Smooth muscle cell (in vitro differentiated cells): ENCODE results near the gene SEPTIN5. TPM values are rescaled to one million over a fixed set of nuclear protein-coding genes. Genes with fewer than 3 reads are reported as not detected.
A peak's percentile ranks its signal among the peaks of the same experiment; 100 is the strongest.

Experiments
- DNase-seq: peaks from one replicate; lab custom pipeline; 2025; ENCODE audit not compliant: unreplicated experiment; lab: John Stamatoyannopoulos, UW
- H2AFZ ChIP-seq: fragments of 200-600 bp; sonication (generic); 2 replicates; pipeline ENCODE4 v1.6.0; 2016; ENCODE audit warnings: antibody characterized with exemption, low read depth, mild to moderate bottlenecking
- H3F3A ChIP-seq: fragments of 200-600 bp; sonication (generic); 2 replicates; pipeline ENCODE4 v1.6.0; 2017; ENCODE audit warnings: antibody characterized with exemption, low read depth
- H3K27ac ChIP-seq: fragments of 200-600 bp; sonication (generic); 2 replicates; pipeline ENCODE4 v1.5.1; 2016; ENCODE audit warnings: low read depth, mild to moderate bottlenecking
- H3K27me3 ChIP-seq: fragments of 200-600 bp; sonication (generic); 2 replicates; pipeline ENCODE4 v1.6.1; 2016; ENCODE audit warnings: low read depth, mild to moderate bottlenecking
- H3K36me3 ChIP-seq: fragments of 200-600 bp; sonication (generic); 2 replicates; pipeline ENCODE4 v1.5.1; 2016; ENCODE audit warnings: low read depth
- H3K4me1 ChIP-seq: fragments of 200-600 bp; sonication (generic); 2 replicates; pipeline ENCODE4 v1.5.1; 2016; ENCODE audit warnings: low read depth
- H3K4me2 ChIP-seq: fragments of 200-600 bp; sonication (generic); 2 replicates; pipeline ENCODE4 v1.6.0; 2016; ENCODE audit warnings: mild to moderate bottlenecking
- H3K4me3 ChIP-seq: fragments of 200-600 bp; sonication (generic); 2 replicates; pipeline ENCODE4 v1.5.1; 2016; ENCODE audit warnings: mild to moderate bottlenecking
- H3K79me2 ChIP-seq: fragments of 200-600 bp; sonication (generic); 2 replicates; pipeline ENCODE4 v1.6.0; 2016; ENCODE audit warnings: low read depth, mild to moderate bottlenecking
- H3K9ac ChIP-seq: fragments of 200-600 bp; sonication (generic); 2 replicates; pipeline ENCODE4 v1.6.0; 2016; ENCODE audit warnings: low read depth
- H3K9me3 ChIP-seq: fragments of 200-600 bp; sonication (generic); replicated peaks from 2 replicates; pipeline ENCODE4 v1.5.1; 2016; ENCODE audit warnings: low read depth
- H4K20me1 ChIP-seq: fragments of 200-600 bp; sonication (generic); 2 replicates; pipeline ENCODE4 v1.6.0; 2016; ENCODE audit warnings: low read depth
- WGBS: methylation state at CpG from one replicate; pipeline ENCODE4 v1.1.7; 2016; ENCODE audit warnings: low lambda C conversion rate; 5-methylcytosine and 5-hydroxymethylcytosine counted together
- polyA plus RNA-seq: library from polyadenylated mRNA; unstranded; fragments of >200 nt; fragmentation: Nextera tagmentation; extraction: Ambion mirVana; gene quantifications from 2 replicates; pipeline ENCODE4 v1.2.1, GENCODE V29; 2016
- total RNA-seq: library from RNA; depleted of rRNA; stranded (reverse); fragments of >200 nt; gene quantifications from 2 replicates; pipeline ENCODE4 v1.2.3, GENCODE V29; 2014
- TF ChIP-seq, protein P1 (sequence below): fragments of 200-600 bp; sonication (generic); IDR thresholded peaks from 2 replicates; pipeline ENCODE4 v1.5.1; 2017; ENCODE audit warnings: borderline replicate concordance, mild to moderate bottlenecking, antibody characterized with exemption; ENCODE audit not compliant: insufficient read depth, poor library complexity, severe bottlenecking

SEPTIN5 gene
- total and polyA plus RNA-seq, 2 experiments from 2014 or later = 26.6 to 64.1 TPM

DNA sequence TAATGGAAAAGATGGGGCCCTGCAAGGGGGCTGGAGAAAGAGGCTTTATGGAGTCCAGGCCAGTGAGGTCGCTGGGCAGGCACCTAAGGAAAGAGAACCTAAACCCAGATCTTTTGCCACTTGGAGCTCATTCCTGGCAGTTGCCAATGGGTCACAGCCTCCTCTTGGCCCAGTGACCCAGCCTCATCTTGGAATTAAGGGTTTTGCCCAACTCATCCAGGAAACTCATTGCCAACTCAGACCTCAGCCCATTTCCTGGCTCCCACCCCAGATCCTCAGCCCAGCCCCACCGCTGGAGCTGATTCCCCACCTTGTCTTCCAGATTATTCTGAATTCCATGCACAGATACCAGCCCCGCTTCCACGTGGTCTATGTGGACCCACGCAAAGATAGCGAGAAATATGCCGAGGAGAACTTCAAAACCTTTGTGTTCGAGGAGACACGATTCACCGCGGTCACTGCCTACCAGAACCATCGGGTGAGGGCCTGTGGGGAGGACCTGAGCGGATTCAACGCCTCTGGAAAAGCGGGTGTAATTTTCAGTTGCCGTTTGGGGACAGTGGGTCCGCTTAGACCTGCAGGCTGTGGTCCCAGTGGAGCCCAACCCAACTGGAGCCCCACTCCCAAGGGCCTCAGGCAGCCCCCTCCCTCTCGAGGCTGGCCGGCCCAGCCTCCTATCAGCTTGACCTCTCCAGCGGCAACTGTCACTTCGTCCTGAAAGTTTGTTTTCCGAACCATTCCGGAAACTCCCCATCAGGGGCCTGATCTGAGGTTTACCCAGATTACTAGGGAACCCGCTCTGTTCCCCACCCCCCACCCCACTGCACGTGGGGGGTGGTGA lies 50.6 kb downstream of the SEPTIN5 start:
- Histone ChIP-seq H3K79me2 (no peaks in the 10 kb centered on the region), H3K27me3 (peaks cover 93% of the 10 kb centered on the region), H3K4me2 (peak overlapping the region; percentile 79), H2AFZ (no peak overlapping the region), H4K20me1 (no peaks in the 10 kb centered on the region), H3K4me1 (peaks cover 6% of the 10 kb centered on the region), H3K4me3 (no peak overlapping the region), H3F3A (no peaks in the 10 kb centered on the region), H3K9me3 (no peaks in the 10 kb centered on the region), H3K27ac (no peak overlapping the region), H3K36me3 (no peaks in the 10 kb centered on the region), H3K9ac (no peak overlapping the region)
- TF ChIP-seq, protein P1, sequence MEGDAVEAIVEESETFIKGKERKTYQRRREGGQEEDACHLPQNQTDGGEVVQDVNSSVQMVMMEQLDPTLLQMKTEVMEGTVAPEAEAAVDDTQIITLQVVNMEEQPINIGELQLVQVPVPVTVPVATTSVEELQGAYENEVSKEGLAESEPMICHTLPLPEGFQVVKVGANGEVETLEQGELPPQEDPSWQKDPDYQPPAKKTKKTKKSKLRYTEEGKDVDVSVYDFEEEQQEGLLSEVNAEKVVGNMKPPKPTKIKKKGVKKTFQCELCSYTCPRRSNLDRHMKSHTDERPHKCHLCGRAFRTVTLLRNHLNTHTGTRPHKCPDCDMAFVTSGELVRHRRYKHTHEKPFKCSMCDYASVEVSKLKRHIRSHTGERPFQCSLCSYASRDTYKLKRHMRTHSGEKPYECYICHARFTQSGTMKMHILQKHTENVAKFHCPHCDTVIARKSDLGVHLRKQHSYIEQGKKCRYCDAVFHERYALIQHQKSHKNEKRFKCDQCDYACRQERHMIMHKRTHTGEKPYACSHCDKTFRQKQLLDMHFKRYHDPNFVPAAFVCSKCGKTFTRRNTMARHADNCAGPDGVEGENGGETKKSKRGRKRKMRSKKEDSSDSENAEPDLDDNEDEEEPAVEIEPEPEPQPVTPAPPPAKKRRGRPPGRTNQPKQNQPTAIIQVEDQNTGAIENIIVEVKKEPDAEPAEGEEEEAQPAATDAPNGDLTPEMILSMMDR = no peak
- no peak for DNase-seq
- 24% methylated on average over 25 of the region's 25 CpGs for WGBS

DNA sequence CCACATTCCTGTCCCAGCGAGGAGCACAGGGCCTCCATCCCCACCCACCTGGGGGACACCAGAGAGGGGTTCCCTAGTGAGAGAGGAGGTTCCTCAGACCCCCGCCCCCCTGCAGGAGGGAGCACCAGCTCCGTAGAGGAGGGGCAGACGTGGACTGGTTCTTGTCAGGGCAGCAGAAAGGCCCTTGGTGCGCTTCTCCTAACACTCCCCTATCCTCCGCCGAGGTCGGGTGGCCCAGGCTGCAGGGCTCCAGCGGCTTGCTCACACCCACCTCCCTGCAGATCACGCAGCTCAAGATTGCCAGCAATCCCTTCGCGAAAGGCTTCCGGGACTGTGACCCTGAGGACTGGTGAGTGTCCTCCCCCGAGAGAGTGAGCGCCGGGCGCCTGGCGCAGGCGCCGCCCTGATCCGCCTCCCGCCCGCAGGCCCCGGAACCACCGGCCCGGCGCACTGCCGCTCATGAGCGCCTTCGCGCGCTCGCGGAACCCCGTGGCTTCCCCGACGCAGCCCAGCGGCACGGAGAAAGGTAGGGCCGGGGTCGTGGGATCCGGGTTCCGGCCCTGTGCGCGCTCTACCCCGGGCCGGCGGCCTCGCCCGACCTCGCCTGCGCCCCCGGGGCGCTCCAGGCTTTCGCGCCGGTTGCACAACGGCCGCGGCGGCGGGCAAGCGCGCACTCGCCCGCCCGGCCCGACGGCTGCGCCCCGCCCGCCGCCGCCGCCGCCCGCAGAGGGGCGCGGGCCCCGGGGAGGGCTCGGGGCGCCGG lies 51.4 kb downstream of the SEPTIN5 start:
- Histone ChIP-seq H3K4me2 (peak overlapping the region; percentile 79), H2AFZ (no peak overlapping the region), H3K27me3 (peaks cover 96% of the 10 kb centered on the region)

DNA sequence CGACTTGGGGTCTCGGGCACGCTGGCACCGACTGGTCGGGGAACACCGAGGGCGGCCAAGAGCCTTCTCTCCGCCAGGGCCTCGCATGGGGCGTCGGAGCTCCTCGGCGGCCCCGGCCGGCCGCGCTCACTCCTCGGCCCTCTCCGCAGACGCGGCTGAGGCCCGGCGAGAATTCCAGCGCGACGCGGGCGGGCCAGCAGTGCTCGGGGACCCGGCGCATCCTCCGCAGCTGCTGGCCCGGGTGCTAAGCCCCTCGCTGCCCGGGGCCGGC lies 51.9 kb downstream of the SEPTIN5 start:
- H3K4me2 ChIP-seq = peak overlapping the region; percentile 62

More for the DNA sequence above, 51.4 kb downstream of the SEPTIN5 start:
- no peaks in the 10 kb centered on the region for H3K79me2 ChIP-seq
- DNase-seq = no peak
- H4K20me1 ChIP-seq = no peaks in the 10 kb centered on the region
- no peaks in the 10 kb centered on the region for H3K9me3 ChIP-seq
- H3K4me1 ChIP-seq = peaks cover 3% of the 10 kb centered on the region
- H3K9ac ChIP-seq = no peak overlapping the region
- no peaks in the 10 kb centered on the region for H3F3A ChIP-seq
- TF ChIP-seq, protein P1 = no peak
- WGBS = 3% methylated on average over 67 of the region's 83 CpGs
- peak overlapping the region; percentile 24 for H3K4me3 ChIP-seq
- no peaks in the 10 kb centered on the region for H3K36me3 ChIP-seq
- H3K27ac ChIP-seq = no peak overlapping the region

More for the DNA sequence above, 51.9 kb downstream of the SEPTIN5 start:
- Histone ChIP-seq H3K36me3 (no peaks in the 10 kb centered on the region), H3K27ac (no peak overlapping the region), H3K9ac (no peak overlapping the region), H3K79me2 (no peaks in the 10 kb centered on the region), H3K9me3 (no peaks in the 10 kb centered on the region), H3K27me3 (peaks cover 99% of the 10 kb centered on the region), H4K20me1 (no peaks in the 10 kb centered on the region), H2AFZ (no peak overlapping the region), H3F3A (no peaks in the 10 kb centered on the region), H3K4me3 (no peak overlapping the region), H3K4me1 (peaks cover 3% of the 10 kb centered on the region)
- WGBS = 3% methylated on average over 8 of the region's 36 CpGs
- no peak for DNase-seq
- TF ChIP-seq, protein P1 = no peak
